ENCODE data around the gene NANOS2.
"Not testable (repeated sequence)": the region's sequence is repeated elsewhere in the genome, so short reads cannot be mapped to it uniquely, and the experiment has no call there.

NANOS2 gene

GRCh38 chr19:45874620-45874966 is 40.0 kb downstream of the NANOS2 start:
- no peak for DNase-seq (ENCODE audit: low spot score)

GRCh38 chr19:45873219-45873772 is 41.3 kb downstream of the NANOS2 start:
- DNase-seq (ENCODE audit: low spot score): no peak

- DNase-seq (ENCODE audit: low spot score): no peak
Measured at GRCh38 chr19:45872095-45872919, 42.3 kb downstream of the NANOS2 start.

GRCh38 chr19:45870798-45871197 is 43.8 kb downstream of the NANOS2 start:
- no peak for DNase-seq (ENCODE audit: low spot score)

GRCh38 chr19:45867241-45867640 is 47.3 kb downstream of the NANOS2 start:
- not testable (repeated sequence) for DNase-seq (ENCODE audit: low spot score)

- DNase-seq (ENCODE audit: low spot score): no peak
Measured at GRCh38 chr19:45866400-45867176, 48.0 kb downstream of the NANOS2 start.

GRCh38 chr19:45865269-45865948 is 49.2 kb downstream of the NANOS2 start:
- DNase-seq (ENCODE audit: low spot score): no peak

GRCh38 chr19:45864629-45865082 is 49.9 kb downstream of the NANOS2 start:
- DNase-seq (ENCODE audit: low spot score): no peak

- peak; percentile 47 for DNase-seq (ENCODE audit: low spot score)
Measured at GRCh38 chr19:45863840-45864628, 50.5 kb downstream of the NANOS2 start, which contains the start of gene FOXA3. FOXA3 (plus strand) TSS chr19:45864326; CDS start chr19:45864457, 131 bp downstream.

- no peak for DNase-seq (ENCODE audit: low spot score)
Measured at GRCh38 chr19:45863335-45863839, 51.2 kb downstream of the NANOS2 start.

Data from CD4-positive, alpha-beta T cell treated with Interleukin-6 at 100 ng/mL for 8 hours (primary cell).